ENCODE data around the gene DBNL.

DNA sequence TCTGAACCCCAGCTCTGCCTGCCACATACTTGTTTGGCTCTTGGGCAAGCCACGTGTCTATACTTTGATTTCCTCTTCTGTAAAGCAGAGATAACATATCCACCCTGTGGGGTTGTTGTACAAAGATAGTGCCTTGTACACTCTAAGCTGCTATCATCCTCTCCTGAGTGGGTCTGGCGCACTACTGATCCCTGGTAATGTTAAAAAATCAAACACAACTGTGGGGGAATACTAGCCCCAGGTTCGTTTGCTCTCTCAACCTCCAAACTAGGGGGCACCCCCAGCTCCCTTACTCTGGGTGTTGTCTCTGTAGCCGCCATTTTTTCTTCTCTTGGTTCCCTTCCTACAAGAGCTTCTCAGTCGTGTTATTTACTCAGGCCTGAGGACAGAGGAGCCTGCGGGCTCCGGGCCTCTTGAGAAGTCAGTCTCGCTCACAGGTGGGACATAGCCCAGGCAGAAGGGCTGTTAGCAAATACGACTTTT lies 36.8 kb downstream of the DBNL start:
- TF ChIP-seq, protein P1, sequence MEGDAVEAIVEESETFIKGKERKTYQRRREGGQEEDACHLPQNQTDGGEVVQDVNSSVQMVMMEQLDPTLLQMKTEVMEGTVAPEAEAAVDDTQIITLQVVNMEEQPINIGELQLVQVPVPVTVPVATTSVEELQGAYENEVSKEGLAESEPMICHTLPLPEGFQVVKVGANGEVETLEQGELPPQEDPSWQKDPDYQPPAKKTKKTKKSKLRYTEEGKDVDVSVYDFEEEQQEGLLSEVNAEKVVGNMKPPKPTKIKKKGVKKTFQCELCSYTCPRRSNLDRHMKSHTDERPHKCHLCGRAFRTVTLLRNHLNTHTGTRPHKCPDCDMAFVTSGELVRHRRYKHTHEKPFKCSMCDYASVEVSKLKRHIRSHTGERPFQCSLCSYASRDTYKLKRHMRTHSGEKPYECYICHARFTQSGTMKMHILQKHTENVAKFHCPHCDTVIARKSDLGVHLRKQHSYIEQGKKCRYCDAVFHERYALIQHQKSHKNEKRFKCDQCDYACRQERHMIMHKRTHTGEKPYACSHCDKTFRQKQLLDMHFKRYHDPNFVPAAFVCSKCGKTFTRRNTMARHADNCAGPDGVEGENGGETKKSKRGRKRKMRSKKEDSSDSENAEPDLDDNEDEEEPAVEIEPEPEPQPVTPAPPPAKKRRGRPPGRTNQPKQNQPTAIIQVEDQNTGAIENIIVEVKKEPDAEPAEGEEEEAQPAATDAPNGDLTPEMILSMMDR (IDR thresholded peaks at IDR 0.05; ENCODE audit: insufficient read depth, low read length, poor library complexity, severe bottlenecking), result no peak
- TF ChIP-seq EZH2phosphoT487 (conservative IDR thresholded peaks at IDR 0.05; ENCODE audit: low read length), result no peak

Data from SU-DHL-6 (cell line).